EH (cell line): Measurements from ENCODE around the gene DGKQ.
A peak's percentile ranks its signal among the peaks of the same experiment; 100 is the strongest.
"Not testable (repeated sequence)": the region's sequence is repeated elsewhere in the genome, so short reads cannot be mapped to it uniquely, and the experiment has no call there.

ENCODE experiments used
- DNase-seq: peaks from one replicate; pipeline ENCODE4 v3.0.0-alpha.2; 2015; ENCODE audit warnings: low read depth

Gene DGKQ

DNA sequence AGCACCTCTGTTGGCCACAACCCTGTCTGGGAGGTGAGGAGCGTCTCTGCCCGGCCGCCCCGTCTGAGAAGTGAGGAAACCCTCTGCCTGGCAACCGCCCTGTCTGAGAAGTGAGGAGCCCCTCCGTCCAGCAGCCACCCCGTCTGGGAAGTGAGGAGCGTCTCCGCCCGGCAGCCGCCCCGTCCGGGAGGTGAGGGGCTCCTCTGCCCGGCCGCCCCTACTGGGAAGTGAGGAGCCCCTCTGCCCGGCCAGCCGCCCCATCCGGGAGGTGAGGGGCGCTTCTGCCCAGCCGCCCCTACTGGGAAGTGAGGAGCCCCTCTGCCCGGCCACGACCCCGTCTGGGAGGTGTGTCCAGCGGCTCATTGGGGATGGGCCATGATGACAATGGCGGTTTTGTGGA is 2.6 kb upstream of the DGKQ start:
- DNase-seq, result not testable (repeated sequence)

DNA sequence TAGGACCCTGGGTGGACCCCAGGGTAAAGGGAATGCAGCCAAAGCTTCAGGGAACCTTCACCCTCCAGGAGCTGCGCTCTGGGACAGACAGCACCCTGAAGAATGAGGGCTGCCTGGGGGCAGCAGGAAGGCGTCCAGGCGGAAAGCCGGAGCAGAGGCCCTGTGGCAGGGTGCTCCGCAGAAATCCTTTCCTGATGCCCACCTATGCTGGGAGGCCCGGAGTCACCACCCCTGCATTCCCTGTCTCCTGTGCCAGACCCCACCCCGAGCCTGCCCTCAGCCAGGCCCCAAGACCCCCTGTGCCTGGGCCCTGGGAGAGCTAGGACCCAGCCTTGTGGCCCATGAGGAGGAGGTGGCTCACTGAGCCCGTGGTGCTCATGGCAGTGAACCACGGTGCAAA is 1.3 kb upstream of the DGKQ start:
- no peak for DNase-seq

DNA sequence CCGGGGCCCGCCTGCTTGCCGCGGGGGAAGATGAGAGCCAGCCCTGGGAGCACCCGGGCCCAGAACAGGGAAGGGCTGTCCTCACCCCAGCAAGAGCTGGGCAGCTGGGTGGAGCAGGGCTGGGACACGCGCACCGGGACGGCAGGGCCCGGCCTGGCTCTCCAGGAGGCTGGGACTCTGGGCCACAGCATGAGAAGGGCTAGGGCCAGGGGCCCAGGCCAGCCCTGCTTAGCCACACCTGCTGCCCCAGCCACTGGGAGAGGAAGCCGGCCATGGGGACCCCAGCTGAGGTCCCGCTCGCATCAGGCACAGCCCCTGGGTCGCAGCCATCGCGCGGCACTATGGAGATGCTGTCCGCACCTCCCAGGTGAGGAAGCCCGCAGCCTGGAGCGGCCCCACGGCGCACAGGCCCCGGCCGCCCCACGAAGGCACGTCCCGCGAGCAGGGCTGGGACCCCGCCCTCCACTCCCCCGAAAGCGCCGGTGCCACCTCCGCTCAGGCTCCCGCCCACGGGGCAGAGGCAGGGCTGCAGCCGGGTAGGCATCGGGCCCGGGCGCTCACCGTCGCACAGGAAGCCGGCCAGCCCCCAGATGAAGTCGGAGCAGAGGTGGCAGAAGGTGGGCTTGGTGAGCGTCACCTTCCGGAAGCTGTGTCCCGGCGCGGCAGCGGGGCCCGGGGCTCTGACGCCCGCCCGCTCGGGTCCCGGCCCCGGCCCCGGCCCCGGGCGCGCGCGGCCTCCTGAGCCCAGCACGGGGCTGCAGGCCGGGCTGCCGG is 531 bp downstream of the DGKQ start:
- DNase-seq, result peak; percentile 41

DNA sequence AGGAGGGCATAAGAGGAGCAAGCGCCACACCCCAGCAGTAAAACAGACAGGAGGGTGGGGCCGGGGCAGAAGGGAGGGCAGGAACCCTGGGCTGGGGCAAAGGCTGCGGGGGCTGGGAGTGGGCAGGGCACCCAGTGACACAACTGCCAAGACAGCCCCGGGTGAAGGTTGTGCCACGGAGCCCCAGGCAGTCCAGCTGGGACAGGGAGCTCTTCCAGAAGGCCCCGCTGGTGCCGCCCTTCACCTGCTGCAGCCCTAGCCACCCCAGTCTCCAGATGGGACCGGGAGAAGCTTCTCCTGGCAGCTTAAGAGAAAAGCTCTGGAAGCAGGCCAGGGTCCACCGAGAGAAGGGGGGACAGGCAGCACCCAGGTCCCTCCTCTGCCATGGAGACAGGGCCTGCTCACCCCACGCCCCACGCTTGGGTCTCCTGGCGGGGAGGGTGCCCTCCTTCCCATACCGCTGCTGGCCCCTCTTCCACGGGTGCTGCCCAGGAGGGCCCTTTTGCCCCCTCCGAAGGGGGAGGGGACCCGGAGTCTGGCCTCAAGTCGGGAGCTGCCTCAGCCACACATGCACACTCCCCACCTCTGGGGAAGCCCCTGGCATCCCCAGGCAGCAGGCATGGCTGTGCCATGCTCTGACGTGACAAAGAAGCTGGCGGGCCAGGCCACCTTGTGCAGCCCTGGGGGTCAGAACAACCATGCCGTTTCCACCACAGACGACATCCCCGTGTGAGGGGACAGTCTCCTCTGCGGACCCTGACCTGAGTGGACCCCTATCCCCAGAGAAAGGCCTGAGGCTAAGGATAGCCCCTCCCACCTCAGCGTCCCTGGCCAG is 1.5 kb downstream of the DGKQ start:
- no peak for DNase-seq

- peak; percentile 8 for DNase-seq
Observed at GRCh38 chr4:970854-971520, 2.4 kb downstream of the DGKQ start.

- no peak for DNase-seq
Observed at GRCh38 chr4:970046-970745, 3.2 kb downstream of the DGKQ start.

DNA sequence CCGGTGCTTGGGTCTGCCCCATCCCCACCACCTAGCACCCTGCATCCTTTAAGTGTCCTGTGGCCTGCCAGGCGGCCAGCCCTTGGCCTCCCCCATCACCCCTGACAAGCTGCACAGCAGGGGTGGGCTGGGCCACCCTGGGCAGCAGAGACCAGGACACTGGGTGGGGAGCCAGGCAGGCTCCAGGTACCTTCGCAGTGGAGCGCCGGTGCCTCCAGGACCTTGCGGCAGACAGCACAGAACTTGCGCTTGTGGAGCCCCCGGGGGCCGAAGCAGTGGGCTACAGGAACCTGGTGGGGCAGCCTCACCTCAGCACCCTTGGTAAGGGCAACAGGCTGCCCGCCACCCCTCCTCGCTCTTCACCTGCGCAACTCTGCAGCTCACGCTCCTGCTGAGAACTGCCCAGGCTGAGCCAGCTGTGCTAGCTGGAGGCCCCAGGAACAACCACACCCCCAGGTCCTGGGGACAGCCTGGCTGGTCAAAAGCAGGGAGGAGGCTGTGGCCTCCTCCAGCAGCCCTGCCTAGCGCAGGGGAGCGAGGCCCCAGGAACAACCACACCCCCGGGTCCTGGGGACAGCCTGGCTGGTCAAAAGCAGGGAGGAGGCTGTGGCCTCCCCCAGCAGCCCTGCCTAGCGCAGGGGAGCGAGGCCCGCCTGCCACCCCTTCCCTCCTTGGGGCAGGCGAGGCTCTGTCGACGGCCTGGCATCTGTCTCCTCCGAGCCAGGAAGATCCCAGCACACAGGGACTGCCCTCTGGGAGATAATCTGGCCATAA is 4.6 kb downstream of the DGKQ start:
- no peak for DNase-seq

GRCh38 chr4:968221-968620 is 5.1 kb downstream of the DGKQ start:
- no peak for DNase-seq

DNA sequence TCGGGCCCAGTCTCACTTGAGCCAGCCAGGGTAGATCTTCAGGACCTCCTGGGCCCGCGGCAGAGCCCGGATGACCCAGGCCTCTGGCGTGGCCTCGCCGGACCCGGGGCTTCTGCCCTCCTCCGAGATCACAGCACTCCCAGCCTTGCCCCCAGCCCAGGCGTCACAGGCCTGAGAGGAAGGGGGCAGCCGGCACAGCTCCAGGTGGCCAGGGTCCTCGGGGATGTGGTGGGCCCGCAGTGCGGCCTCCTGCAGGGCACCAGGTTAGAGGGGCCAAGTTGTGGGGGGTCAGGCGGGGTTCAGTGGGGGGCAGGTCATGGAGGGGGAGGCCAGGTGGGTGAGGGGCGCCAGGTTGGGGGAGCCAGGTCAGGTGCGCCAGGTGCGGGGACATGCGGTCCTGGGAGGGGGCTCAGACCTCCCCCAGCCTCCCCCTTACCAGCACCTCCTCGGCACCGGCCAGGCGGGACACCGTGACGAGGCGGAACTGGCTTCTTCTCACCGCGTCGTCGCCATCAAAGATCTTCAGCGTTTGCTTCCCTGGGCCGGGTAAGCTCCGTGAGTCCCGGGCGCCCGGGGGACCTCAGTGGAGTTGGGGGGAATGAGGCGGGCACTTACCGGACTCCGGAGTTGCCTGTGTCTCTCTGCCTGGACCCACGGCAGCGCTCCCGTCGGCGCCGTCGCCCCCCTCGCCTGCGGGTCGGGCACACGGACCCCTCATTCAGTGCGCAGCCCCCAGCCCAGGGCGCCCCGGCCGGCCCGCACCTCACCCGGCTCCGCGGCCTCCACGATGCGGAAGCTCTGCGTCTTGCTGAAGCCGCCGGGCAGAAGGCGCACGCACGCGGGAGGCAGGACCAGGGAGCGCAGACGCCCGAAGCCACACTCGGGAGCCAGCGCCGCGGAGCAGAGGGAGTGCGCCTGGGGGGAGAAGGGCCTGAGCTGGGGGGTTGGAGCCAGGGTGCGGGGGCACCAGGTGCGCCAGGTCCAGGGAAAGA is 6.0 kb downstream of the DGKQ start:
- no peak for DNase-seq

GRCh38 chr4:966266-967112 is 6.9 kb downstream of the DGKQ start:
- DNase-seq, result no peak

GRCh38 chr4:965766-966134 is 7.6 kb downstream of the DGKQ start:
- no peak for DNase-seq

DNA sequence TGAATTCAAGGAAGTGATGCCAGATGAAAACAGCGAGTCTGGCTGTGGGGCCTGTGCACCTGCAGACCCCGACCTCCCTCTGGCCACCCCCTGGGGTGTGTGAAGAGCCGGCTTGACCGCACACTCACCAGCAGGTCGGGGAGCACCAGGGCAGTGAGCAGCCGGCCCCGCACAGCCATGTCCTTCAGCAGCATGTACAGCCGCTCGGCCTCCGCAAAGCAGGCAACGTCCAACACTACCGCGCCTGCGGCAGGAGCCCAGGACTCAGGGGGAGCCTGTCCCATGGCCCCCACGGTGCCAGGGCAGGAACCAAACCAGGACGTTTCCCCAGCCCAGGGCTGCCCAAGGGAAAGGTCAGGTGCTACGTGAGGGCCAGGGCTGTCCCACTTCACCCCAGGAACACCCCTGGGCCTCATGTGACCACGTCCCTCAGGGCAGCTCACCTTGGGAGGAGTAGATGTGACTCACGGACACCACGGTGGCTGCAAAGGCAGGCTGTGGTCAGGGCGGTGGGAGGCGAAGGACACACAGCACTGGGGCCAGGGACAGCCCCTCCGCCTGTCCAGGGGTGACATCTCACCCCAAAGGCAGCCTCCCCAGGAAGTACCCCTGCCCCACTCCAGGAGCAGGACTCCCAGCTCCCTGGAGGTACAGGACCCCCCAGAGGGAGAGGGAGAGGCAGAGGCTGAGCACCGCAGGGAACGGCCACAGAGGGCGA is 8.2 kb downstream of the DGKQ start:
- DNase-seq, result no peak

- DNase-seq, result no peak
Observed at GRCh38 chr4:964346-965025, 8.9 kb downstream of the DGKQ start.

DNA sequence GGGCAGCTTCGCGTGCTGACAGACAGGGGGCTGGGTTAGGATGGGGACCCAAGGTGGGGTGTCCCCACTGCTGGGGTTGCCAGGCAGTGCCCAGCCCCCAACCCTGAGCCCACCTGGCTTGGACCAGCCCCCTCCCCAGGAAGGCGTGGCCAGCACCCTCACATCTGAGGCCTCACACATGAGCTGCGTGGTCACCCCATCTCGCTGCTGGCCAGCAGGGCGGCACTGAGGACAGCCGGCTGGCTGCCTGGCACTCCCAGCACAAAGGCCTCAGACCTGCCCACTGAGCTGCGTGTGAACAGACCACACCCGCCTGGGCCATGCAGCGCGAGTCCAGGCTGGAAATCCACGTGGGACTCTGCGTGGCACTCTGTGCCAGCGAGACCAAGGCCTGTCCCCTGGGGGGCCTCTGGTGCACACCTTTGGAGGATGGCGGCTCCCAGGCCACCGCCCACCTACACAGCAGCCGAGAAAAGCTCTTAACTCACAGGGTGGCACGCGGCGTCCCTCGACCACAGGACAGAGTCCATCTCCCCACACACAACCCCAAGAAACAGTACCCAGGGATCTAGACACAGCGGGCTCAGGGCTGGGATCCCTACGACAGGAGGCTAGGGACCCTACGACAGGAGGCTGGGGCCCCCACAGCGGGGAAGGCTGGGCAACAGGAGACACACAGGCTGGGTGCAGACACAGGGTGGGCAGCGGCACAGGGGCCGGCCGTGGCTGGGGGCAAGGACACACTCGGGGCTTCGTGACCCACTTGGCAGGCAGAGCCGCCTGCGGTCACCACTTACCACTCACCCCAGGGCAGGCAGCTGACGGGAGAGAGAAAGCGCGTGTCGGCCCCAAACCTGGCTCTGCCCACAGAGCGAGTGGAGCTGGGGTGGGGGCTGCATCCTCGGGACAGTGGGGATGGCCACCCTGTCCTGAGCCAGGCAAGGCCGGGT is 9.8 kb downstream of the DGKQ start:
- no peak for DNase-seq

DNA sequence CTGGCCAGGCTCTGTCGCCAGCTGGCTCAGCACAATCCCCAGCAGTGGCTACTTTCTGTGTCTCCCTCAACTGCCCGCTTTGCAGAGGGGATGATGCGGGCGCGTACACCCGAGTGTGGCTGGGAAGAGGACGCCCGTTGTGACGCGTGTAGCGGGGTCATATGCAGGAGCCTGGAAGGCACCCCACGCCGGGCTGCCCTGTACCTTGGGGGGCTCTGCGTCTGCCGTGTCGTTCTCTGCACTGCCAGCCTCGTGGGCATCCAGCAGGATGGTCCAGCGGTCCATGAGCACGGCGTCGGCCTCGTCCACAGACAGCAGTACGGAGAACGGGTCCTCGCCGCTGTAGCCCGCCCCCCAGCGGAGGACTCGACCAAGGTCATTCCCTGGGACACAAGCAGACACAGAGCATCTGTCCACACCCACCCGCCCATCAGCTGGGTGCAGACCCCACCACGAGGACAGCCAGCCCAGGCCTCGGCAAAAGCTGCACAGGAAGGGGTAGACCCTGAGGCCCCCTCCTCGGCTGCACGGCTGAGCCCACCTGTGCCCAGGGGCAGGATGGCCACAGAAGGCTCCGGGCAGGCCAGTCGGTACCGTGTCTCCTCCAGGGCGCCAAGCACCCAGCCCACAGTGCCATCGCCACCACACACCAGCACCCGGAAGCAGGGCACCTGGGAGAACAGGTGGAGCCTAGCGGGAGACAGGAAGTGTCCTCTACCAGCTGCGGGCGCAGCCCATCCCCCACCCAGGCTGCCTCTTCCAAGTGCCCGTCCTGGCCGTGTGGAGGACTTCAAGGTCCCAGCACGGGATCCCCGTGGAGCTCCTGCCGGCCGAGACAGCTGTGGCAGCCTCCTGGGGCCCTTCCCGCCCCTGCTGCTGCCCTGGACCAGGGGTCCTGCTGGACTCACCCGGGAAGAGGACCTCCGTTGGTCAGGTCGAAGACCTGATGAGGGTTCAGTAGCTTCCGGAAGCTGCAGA is 10.8 kb downstream of the DGKQ start:
- no peak for DNase-seq
